ENCODE results near the gene CAPN5. TPM values are rescaled to one million over a fixed set of nuclear protein-coding genes. Genes with fewer than 3 reads are reported as not detected.

Gene CAPN5
- total and polyA plus RNA-seq, 2 of the 13 experiments (the other 11 are each of a cell fraction or from before 2014, with no cell fraction given) = 0.27 to 1.2 TPM

- TF ChIP-seq IKZF5 (CRISPR knock-in tag; IDR thresholded peaks at IDR 0.05) (peak; percentile 43; the same call in 1 of the 2 replicates), BRD4 (CRISPR knock-in tag; IDR thresholded peaks at IDR 0.05) (peak; percentile 62; the same call in 1 of the 2 replicates), RARG (CRISPR knock-in tag; IDR thresholded peaks at IDR 0.05; ENCODE audit: low read depth) (no peak), NFAT5 (CRISPR knock-in tag; IDR thresholded peaks at IDR 0.05) (no peak), TEAD3 (CRISPR knock-in tag; optimal IDR thresholded peaks at IDR 0.05; ENCODE audit: borderline replicate concordance) (peak; percentile 54), ZNF136 (CRISPR knock-in tag; IDR thresholded peaks at IDR 0.05; ENCODE audit: low read depth) (no peak), ZNF256 (CRISPR knock-in tag; conservative IDR thresholded peaks at IDR 0.05) (no peak), HNRNPK (IDR thresholded peaks at IDR 0.05; ENCODE audit: low read depth, low read length, poor library complexity, severe bottlenecking) (no peak), ZNF687 (CRISPR knock-in tag; IDR thresholded peaks at IDR 0.05) (peak; percentile 74), ZNF263 (CRISPR knock-in tag; IDR thresholded peaks at IDR 0.05) (peak; percentile 90), RXRB (CRISPR knock-in tag; IDR thresholded peaks at IDR 0.05; ENCODE audit: borderline replicate concordance) (peak; percentile 42; the same call in 1 of the 2 replicates), KLF11 (CRISPR knock-in tag; IDR thresholded peaks at IDR 0.05) (no peak), GABPB1 (CRISPR knock-in tag; IDR thresholded peaks at IDR 0.05) (peak; percentile 29; the same call in 1 of the 2 replicates), NRL (CRISPR knock-in tag; IDR thresholded peaks at IDR 0.05; ENCODE audit: borderline replicate concordance) (peak; percentile 14; the same call in 1 of the 2 replicates), DNMT1 (CRISPR knock-in tag; IDR thresholded peaks at IDR 0.05) (no peak), ZFP1 (CRISPR knock-in tag; IDR thresholded peaks at IDR 0.05) (no peak), ZNF501 (CRISPR knock-in tag; IDR thresholded peaks at IDR 0.05) (no peak), MIER2 (CRISPR knock-in tag; IDR thresholded peaks at IDR 0.05) (no peak), SALL1 (CRISPR knock-in tag; IDR thresholded peaks at IDR 0.05) (peak; percentile 50; the same call in 1 of the 2 replicates)
Measured at GRCh38 chr11:77086521-77087472, 20.0 kb downstream of the CAPN5 start (continued).

All from HepG2 (cell line).